GM21529 (cell line): ENCODE data around the gene LSG1.

Experiments used
- ATAC-seq: cut with Tn5 transposase; IDR thresholded peaks from one replicate; pipeline ENCODE4 v1.9.1; 2021; ENCODE audit not compliant: unreplicated experiment

Gene LSG1

GRCh38 chr3:194671900-194672808, at the start of gene LSG1:
LSG1 (minus strand) TSS chr3:194672191; CDS start chr3:194672162, 29 bp downstream.
- ATAC-seq, result peak; percentile 85

GRCh38 chr3:194720048-194720447, 48.1 kb upstream of the LSG1 start:
- ATAC-seq, result no peak

- no peak for ATAC-seq
Measured at GRCh38 chr3:194718079-194718478, 46.1 kb upstream of the LSG1 start.

GRCh38 chr3:194715022-194715800, 43.2 kb upstream of the LSG1 start:
- no peak for ATAC-seq

GRCh38 chr3:194714564-194714963, 42.6 kb upstream of the LSG1 start:
- ATAC-seq, result no peak

GRCh38 chr3:194714137-194714455, 42.1 kb upstream of the LSG1 start:
- no peak for ATAC-seq

GRCh38 chr3:194713299-194714136, 41.5 kb upstream of the LSG1 start:
- ATAC-seq, result no peak

- ATAC-seq, result no peak
Measured at GRCh38 chr3:194711913-194712312, 39.9 kb upstream of the LSG1 start.

GRCh38 chr3:194711286-194711685, 39.3 kb upstream of the LSG1 start:
- no peak for ATAC-seq

- ATAC-seq, result no peak
Measured at GRCh38 chr3:194707147-194707540, 35.2 kb upstream of the LSG1 start.

- no peak for ATAC-seq
Measured at GRCh38 chr3:194705761-194706160, 33.8 kb upstream of the LSG1 start.

- ATAC-seq, result no peak
Measured at GRCh38 chr3:194705227-194705626, 33.2 kb upstream of the LSG1 start.

- no peak for ATAC-seq
Measured at GRCh38 chr3:194702545-194702944, 30.6 kb upstream of the LSG1 start.

GRCh38 chr3:194696702-194697101, 24.7 kb upstream of the LSG1 start:
- ATAC-seq, result no peak

- ATAC-seq, result peak; percentile 70
Measured at GRCh38 chr3:194691481-194692283, 19.7 kb upstream of the LSG1 start.

GRCh38 chr3:194690501-194691372, 18.7 kb upstream of the LSG1 start:
- no peak for ATAC-seq

GRCh38 chr3:194689493-194689944, 17.5 kb upstream of the LSG1 start:
- ATAC-seq, result no peak

- no peak for ATAC-seq
Measured at GRCh38 chr3:194688946-194689345, 17.0 kb upstream of the LSG1 start.

- ATAC-seq, result no peak
Measured at GRCh38 chr3:194688200-194688740, 16.3 kb upstream of the LSG1 start.
